ENCODE data around the gene ADTRP.

GRCh38 chr6:11784341-11784740 is 5.7 kb upstream of the ADTRP start:
- TF ChIP-seq CTCF (IDR thresholded peaks at IDR 0.05; ENCODE audit: insufficient read depth, low read length, poor library complexity, severe bottlenecking) (no peak), EZH2phosphoT487 (conservative IDR thresholded peaks at IDR 0.05; ENCODE audit: low read length) (no peak)
